Measurements from ENCODE around the gene DAB1.
A peak's percentile ranks its signal among the peaks of the same experiment; 100 is the strongest.

Gene DAB1

GRCh38 chr1:57362480-57362879 lies 61.4 kb downstream of the DAB1 start:
- peaks cover 1% of the 10 kb centered on the region; the same call in 1 of the 2 replicates for H3K9me3 ChIP-seq (ENCODE audit: insufficient read depth, low read length)
- no peaks in the 10 kb centered on the region for H3K27me3 ChIP-seq (ENCODE audit: insufficient read depth, insufficient read length)
- no peak overlapping the region for H3K4me3 ChIP-seq (ENCODE audit: insufficient read length, low read depth)
- TF ChIP-seq YY1 (IDR thresholded peaks at IDR 0.05; ENCODE audit: insufficient read depth, insufficient read length), result no peak
- TF ChIP-seq SUZ12 (IDR thresholded peaks at IDR 0.05; ENCODE audit: extremely low read depth, insufficient read depth, insufficient read length), result no peak
- TF ChIP-seq ZNF274 (IDR thresholded peaks at IDR 0.05; ENCODE audit: low read depth, low read length), result no peak
- no peaks in the 10 kb centered on the region for H3K36me3 ChIP-seq (ENCODE audit: insufficient read depth, insufficient read length, low read length)
- no peak for DNase-seq (ENCODE audit: low read depth, low spot score)
- no peaks in the 10 kb centered on the region for H3K4me1 ChIP-seq (ENCODE audit: insufficient read depth, insufficient read length)
- no peak overlapping the region for H3K9ac ChIP-seq (ENCODE audit: insufficient read length, low read depth)

- Histone ChIP-seq H3K9ac (ENCODE audit: insufficient read length, low read depth) (no peak overlapping the region), H3K9me3 (ENCODE audit: insufficient read depth, low read length) (no peaks in the 10 kb centered on the region), H3K36me3 (ENCODE audit: insufficient read depth, insufficient read length, low read length) (no peaks in the 10 kb centered on the region), H3K4me3 (ENCODE audit: insufficient read length, low read depth) (no peak overlapping the region), H3K4me1 (ENCODE audit: insufficient read depth, insufficient read length) (no peaks in the 10 kb centered on the region), H3K27me3 (ENCODE audit: insufficient read depth, insufficient read length) (no peaks in the 10 kb centered on the region)
- no peak for DNase-seq (ENCODE audit: low read depth, low spot score)
- TF ChIP-seq ZNF274 (IDR thresholded peaks at IDR 0.05; ENCODE audit: low read depth, low read length) (no peak), SUZ12 (IDR thresholded peaks at IDR 0.05; ENCODE audit: extremely low read depth, insufficient read depth, insufficient read length) (no peak), YY1 (IDR thresholded peaks at IDR 0.05; ENCODE audit: insufficient read depth, insufficient read length) (no peak)
Observed at GRCh38 chr1:57361516-57361915, 62.3 kb downstream of the DAB1 start.

DNA sequence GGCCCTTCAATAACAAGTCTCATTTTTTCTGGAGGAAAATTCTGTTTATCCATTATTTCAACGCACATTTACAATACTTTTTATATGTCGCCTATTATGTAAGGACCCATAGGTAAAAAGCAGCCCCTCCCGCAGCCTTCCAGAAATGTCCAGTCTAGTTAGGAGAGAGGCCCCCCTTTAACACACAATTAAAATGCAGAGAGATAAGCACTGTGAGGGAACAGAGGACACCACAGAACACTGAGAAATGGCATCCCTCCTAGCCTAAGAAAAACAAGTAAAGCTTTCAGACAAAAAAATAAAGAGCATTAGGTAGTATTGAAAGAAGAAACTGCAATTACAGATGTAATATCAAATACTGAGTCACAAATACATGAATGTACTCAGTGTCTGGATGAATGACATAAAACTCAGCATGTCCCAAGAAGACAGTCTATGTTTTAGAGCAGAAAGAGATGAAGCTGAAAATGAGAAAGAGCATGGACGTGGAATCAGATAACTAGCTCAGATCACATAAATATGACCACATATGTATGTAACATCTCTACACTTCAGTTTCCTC lies 62.9 kb downstream of the DAB1 start:
- Histone ChIP-seq H3K4me3 (ENCODE audit: insufficient read length, low read depth) (no peak overlapping the region), H3K27me3 (ENCODE audit: insufficient read depth, insufficient read length) (no peaks in the 10 kb centered on the region), H3K36me3 (ENCODE audit: insufficient read depth, insufficient read length, low read length) (no peaks in the 10 kb centered on the region), H3K9ac (ENCODE audit: insufficient read length, low read depth) (no peak overlapping the region), H3K4me1 (ENCODE audit: insufficient read depth, insufficient read length) (no peaks in the 10 kb centered on the region), H3K9me3 (ENCODE audit: insufficient read depth, low read length) (no peaks in the 10 kb centered on the region)
- DNase-seq (ENCODE audit: low read depth, low spot score), result no peak
- TF ChIP-seq SUZ12 (IDR thresholded peaks at IDR 0.05; ENCODE audit: extremely low read depth, insufficient read depth, insufficient read length) (no peak), ZNF274 (IDR thresholded peaks at IDR 0.05; ENCODE audit: low read depth, low read length) (no peak), YY1 (IDR thresholded peaks at IDR 0.05; ENCODE audit: insufficient read depth, insufficient read length) (no peak)

DNA sequence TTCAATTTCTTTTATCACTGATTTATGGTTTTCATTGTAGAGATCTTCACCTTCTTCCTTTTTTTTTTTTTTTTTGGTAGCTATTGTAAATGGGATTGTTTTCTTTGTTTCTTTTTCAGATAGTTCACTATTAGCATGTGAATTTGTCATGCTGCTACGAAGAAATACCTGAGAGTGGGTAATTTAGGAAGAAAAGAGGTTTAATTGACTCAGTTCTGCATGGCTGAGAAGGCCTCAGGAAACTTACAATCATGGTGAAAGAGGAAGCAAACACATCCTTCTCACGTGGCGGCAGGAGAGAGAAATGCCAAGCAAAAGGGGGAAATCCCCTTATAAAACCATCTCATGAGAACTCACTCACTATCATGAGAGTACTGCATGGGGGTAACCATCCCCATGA lies 66.4 kb downstream of the DAB1 start:
- Histone ChIP-seq H3K4me3 (ENCODE audit: insufficient read length, low read depth) (no peak overlapping the region), H3K9ac (ENCODE audit: insufficient read length, low read depth) (no peak overlapping the region), H3K4me1 (ENCODE audit: insufficient read depth, insufficient read length) (no peaks in the 10 kb centered on the region), H3K36me3 (ENCODE audit: insufficient read depth, insufficient read length, low read length) (no peaks in the 10 kb centered on the region), H3K27me3 (ENCODE audit: insufficient read depth, insufficient read length) (no peaks in the 10 kb centered on the region), H3K9me3 (ENCODE audit: insufficient read depth, low read length) (no peaks in the 10 kb centered on the region)
- no peak for TF ChIP-seq ZNF274 (IDR thresholded peaks at IDR 0.05; ENCODE audit: low read depth, low read length)
- TF ChIP-seq YY1 (IDR thresholded peaks at IDR 0.05; ENCODE audit: insufficient read depth, insufficient read length), result no peak
- TF ChIP-seq SUZ12 (IDR thresholded peaks at IDR 0.05; ENCODE audit: extremely low read depth, insufficient read depth, insufficient read length), result no peak
- peak; percentile 15 for DNase-seq (ENCODE audit: low read depth, low spot score)

DNA sequence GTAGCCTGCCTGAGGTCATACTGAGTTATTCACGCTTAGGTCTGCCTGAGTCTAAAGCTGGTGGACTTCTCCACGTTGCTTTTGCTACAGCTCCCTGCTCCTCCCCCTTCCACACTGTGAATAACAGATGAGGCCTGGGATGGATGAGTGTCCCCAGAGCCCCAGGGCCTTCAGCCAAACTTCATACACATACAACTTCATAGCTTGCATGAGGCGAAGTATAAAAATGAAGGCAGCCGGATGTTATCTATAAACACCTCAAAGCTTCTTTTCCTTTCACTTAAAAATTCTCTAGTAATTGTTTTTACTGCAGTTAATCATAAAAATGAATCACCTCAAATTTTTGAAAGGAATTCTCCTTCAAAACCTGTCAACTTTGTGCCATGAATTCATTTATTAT lies 70.2 kb downstream of the DAB1 start:
- H3K27me3 ChIP-seq (ENCODE audit: insufficient read depth, insufficient read length), result no peaks in the 10 kb centered on the region
- TF ChIP-seq ZNF274 (IDR thresholded peaks at IDR 0.05; ENCODE audit: low read depth, low read length) (no peak), YY1 (IDR thresholded peaks at IDR 0.05; ENCODE audit: insufficient read depth, insufficient read length) (no peak), SUZ12 (IDR thresholded peaks at IDR 0.05; ENCODE audit: extremely low read depth, insufficient read depth, insufficient read length) (no peak)
- no peak overlapping the region for H3K4me3 ChIP-seq (ENCODE audit: insufficient read length, low read depth)
- H3K36me3 ChIP-seq (ENCODE audit: insufficient read depth, insufficient read length, low read length), result no peaks in the 10 kb centered on the region
- H3K4me1 ChIP-seq (ENCODE audit: insufficient read depth, insufficient read length), result no peaks in the 10 kb centered on the region
- H3K9ac ChIP-seq (ENCODE audit: insufficient read length, low read depth), result no peak overlapping the region
- no peak for DNase-seq (ENCODE audit: low read depth, low spot score)
- no peaks in the 10 kb centered on the region for H3K9me3 ChIP-seq (ENCODE audit: insufficient read depth, low read length)

DNA sequence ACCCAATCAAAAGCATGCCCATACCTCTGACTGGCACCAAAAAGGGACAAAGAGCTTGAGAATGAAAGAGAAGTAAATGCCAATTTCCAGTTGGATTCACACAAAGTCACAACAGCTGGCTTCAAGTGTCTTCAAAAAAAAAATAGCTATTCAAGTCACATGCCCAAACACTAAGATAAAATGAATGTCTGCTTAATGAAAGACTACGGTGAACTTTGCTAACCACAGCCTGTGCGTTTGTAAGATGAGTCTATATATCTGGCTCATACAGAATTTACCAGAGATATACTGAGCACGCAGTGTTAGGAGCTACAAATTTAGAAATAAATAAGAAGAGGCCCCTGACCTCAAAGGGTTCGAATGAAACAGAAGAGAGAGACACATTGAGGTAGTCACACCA lies 73.2 kb downstream of the DAB1 start:
- H3K4me1 ChIP-seq (ENCODE audit: insufficient read depth, insufficient read length), result no peaks in the 10 kb centered on the region
- TF ChIP-seq SUZ12 (IDR thresholded peaks at IDR 0.05; ENCODE audit: extremely low read depth, insufficient read depth, insufficient read length) (no peak), YY1 (IDR thresholded peaks at IDR 0.05; ENCODE audit: insufficient read depth, insufficient read length) (no peak), ZNF274 (IDR thresholded peaks at IDR 0.05; ENCODE audit: low read depth, low read length) (no peak)
- H3K9ac ChIP-seq (ENCODE audit: insufficient read length, low read depth), result no peak overlapping the region
- DNase-seq (ENCODE audit: low read depth, low spot score), result no peak
- H3K27me3 ChIP-seq (ENCODE audit: insufficient read depth, insufficient read length), result no peaks in the 10 kb centered on the region
- H3K36me3 ChIP-seq (ENCODE audit: insufficient read depth, insufficient read length, low read length), result no peaks in the 10 kb centered on the region
- H3K9me3 ChIP-seq (ENCODE audit: insufficient read depth, low read length), result no peaks in the 10 kb centered on the region
- H3K4me3 ChIP-seq (ENCODE audit: insufficient read length, low read depth), result no peak overlapping the region

DNA sequence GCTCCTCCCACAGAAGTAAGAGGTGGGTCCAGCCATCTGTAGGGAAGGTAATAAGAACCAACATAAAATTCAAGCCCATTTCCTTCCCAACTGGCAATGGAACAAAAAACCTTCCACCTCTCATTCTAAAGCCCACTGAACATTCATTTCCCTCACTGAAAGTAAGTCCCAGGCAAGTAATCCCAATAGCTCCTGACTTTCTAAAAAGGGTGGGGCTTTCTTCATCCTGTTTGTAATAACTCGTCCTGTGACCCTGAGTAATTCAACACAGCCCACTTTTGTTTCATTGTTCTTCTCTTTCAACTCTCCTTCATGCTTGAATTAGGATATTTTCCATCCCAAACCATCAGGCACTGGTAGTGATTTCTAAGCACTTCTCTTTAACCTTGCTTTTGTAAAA lies 74.9 kb downstream of the DAB1 start:
- TF ChIP-seq ZNF274 (IDR thresholded peaks at IDR 0.05; ENCODE audit: low read depth, low read length) (no peak), YY1 (IDR thresholded peaks at IDR 0.05; ENCODE audit: insufficient read depth, insufficient read length) (no peak), SUZ12 (IDR thresholded peaks at IDR 0.05; ENCODE audit: extremely low read depth, insufficient read depth, insufficient read length) (no peak)
- Histone ChIP-seq H3K9ac (ENCODE audit: insufficient read length, low read depth) (no peak overlapping the region), H3K9me3 (ENCODE audit: insufficient read depth, low read length) (no peaks in the 10 kb centered on the region), H3K4me1 (ENCODE audit: insufficient read depth, insufficient read length) (no peaks in the 10 kb centered on the region), H3K36me3 (ENCODE audit: insufficient read depth, insufficient read length, low read length) (no peaks in the 10 kb centered on the region), H3K4me3 (ENCODE audit: insufficient read length, low read depth) (no peak overlapping the region), H3K27me3 (ENCODE audit: insufficient read depth, insufficient read length) (no peaks in the 10 kb centered on the region)
- DNase-seq (ENCODE audit: low read depth, low spot score), result no peak
